Measurements from ENCODE around the gene SORCS3.

SORCS3 gene

DNA sequence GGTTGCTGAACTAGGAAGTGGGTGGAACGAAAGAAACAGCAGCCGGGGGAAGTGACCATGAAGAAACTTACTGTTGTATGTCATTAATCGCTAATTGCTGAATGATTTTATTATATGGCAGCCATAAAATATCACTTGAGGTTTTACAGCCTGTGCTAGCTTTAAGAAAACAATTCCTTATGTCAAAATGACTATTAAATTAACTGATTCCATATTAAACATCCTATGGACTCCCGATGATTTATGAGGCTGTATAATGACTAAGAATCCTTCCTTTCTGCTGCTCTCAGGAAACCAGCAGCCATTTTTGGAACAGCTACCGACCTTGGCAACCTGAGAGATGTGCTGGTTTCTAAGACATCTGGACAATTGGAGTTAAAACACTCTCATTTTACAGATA, 421.9 kb downstream of the SORCS3 start:
- no peak overlapping the region for H3K4me3 ChIP-seq (replicated peaks; ENCODE audit: insufficient read depth, low read length)
- TF ChIP-seq SPI1 (IDR thresholded peaks at IDR 0.05; ENCODE audit: borderline replicate concordance, low read depth) = no peak
- no peak for TF ChIP-seq POLR2AphosphoS5 (IDR thresholded peaks at IDR 0.05; ENCODE audit: low read depth)
- TF ChIP-seq, protein P1, sequence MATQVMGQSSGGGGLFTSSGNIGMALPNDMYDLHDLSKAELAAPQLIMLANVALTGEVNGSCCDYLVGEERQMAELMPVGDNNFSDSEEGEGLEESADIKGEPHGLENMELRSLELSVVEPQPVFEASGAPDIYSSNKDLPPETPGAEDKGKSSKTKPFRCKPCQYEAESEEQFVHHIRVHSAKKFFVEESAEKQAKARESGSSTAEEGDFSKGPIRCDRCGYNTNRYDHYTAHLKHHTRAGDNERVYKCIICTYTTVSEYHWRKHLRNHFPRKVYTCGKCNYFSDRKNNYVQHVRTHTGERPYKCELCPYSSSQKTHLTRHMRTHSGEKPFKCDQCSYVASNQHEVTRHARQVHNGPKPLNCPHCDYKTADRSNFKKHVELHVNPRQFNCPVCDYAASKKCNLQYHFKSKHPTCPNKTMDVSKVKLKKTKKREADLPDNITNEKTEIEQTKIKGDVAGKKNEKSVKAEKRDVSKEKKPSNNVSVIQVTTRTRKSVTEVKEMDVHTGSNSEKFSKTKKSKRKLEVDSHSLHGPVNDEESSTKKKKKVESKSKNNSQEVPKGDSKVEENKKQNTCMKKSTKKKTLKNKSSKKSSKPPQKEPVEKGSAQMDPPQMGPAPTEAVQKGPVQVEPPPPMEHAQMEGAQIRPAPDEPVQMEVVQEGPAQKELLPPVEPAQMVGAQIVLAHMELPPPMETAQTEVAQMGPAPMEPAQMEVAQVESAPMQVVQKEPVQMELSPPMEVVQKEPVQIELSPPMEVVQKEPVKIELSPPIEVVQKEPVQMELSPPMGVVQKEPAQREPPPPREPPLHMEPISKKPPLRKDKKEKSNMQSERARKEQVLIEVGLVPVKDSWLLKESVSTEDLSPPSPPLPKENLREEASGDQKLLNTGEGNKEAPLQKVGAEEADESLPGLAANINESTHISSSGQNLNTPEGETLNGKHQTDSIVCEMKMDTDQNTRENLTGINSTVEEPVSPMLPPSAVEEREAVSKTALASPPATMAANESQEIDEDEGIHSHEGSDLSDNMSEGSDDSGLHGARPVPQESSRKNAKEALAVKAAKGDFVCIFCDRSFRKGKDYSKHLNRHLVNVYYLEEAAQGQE (IDR thresholded peaks at IDR 0.05; ENCODE audit: insufficient replicate concordance, low read depth) = no peak
- TF ChIP-seq GABPA (IDR thresholded peaks at IDR 0.05; ENCODE audit: low read depth) = no peak
- TF ChIP-seq, protein P2, sequence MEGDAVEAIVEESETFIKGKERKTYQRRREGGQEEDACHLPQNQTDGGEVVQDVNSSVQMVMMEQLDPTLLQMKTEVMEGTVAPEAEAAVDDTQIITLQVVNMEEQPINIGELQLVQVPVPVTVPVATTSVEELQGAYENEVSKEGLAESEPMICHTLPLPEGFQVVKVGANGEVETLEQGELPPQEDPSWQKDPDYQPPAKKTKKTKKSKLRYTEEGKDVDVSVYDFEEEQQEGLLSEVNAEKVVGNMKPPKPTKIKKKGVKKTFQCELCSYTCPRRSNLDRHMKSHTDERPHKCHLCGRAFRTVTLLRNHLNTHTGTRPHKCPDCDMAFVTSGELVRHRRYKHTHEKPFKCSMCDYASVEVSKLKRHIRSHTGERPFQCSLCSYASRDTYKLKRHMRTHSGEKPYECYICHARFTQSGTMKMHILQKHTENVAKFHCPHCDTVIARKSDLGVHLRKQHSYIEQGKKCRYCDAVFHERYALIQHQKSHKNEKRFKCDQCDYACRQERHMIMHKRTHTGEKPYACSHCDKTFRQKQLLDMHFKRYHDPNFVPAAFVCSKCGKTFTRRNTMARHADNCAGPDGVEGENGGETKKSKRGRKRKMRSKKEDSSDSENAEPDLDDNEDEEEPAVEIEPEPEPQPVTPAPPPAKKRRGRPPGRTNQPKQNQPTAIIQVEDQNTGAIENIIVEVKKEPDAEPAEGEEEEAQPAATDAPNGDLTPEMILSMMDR (IDR thresholded peaks at IDR 0.05; ENCODE audit: insufficient read depth, low read length) = no peak
- H3K27me3 ChIP-seq (ENCODE audit: insufficient read depth, poor library complexity, severe bottlenecking) = peaks cover 3% of the 10 kb centered on the region
- H3K27ac ChIP-seq (replicated peaks) = no peak overlapping the region
- no peak for DNase-seq (ENCODE audit: low read depth in 1 of 2, low spot score in 1 of 2)

DNA sequence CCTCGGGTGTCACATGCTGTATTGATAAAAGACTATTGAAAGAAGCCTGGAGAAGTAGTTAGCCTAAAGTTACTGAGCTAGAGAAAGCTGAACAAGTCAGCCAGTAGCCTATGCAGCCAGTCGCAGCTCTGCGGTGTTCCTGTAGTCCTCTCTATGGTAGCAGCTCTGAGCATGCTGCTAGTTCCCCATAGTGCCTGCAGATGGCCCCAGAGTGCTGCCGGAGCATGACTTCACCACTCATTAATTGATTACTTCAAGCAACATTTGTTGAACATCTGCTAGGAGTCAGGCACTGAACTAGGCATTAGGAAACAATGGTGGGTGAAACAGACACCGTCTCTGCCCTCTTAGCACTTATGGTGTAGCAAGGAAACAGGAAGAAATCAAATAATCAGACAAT, 422.7 kb downstream of the SORCS3 start:
- Histone ChIP-seq H3K4me3 (replicated peaks; ENCODE audit: insufficient read depth, low read length) (no peak overlapping the region), H3K27ac (replicated peaks) (no peak overlapping the region), H3K27me3 (ENCODE audit: insufficient read depth, poor library complexity, severe bottlenecking) (peaks cover 3% of the 10 kb centered on the region)
- TF ChIP-seq, protein P2 (IDR thresholded peaks at IDR 0.05; ENCODE audit: insufficient read depth, low read length) = peak; percentile 68
- TF ChIP-seq POLR2AphosphoS5 (IDR thresholded peaks at IDR 0.05; ENCODE audit: low read depth) = no peak
- peak in 1 of 2 experiments; percentile 25 for DNase-seq (ENCODE audit: low read depth in 1 of 2, low spot score in 1 of 2)

DNA sequence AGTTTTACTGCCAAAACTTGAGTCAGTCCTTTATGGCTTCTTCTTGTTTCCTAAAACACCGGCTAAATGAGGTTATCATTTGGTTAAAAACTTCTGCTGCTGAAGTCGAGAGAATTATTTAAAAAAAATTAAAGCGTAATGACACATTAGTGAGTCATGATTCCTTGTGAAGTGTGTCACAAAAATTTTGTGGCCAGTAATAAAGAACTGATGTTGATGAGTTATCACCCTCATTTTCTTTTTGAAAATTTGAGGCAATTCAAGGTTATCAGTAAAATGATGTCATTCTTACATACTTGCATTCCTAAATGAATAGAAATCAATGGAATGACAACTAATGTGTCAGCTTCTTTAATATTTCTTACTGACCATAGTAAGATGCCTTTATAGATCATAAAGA, 427.4 kb downstream of the SORCS3 start:
- DNase-seq (ENCODE audit: low read depth in 1 of 2, low spot score in 1 of 2) = no peak
- Histone ChIP-seq H3K27ac (replicated peaks) (no peak overlapping the region), H3K27me3 (ENCODE audit: insufficient read depth, poor library complexity, severe bottlenecking) (peaks cover 2% of the 10 kb centered on the region), H3K4me3 (replicated peaks; ENCODE audit: insufficient read depth, low read length) (no peak overlapping the region)
- TF ChIP-seq POLR2AphosphoS5 (IDR thresholded peaks at IDR 0.05; ENCODE audit: low read depth) = no peak
- TF ChIP-seq, protein P1 (IDR thresholded peaks at IDR 0.05; ENCODE audit: insufficient replicate concordance, low read depth) = no peak
- no peak for TF ChIP-seq SPI1 (IDR thresholded peaks at IDR 0.05; ENCODE audit: borderline replicate concordance, low read depth)
- TF ChIP-seq, protein P2 (IDR thresholded peaks at IDR 0.05; ENCODE audit: insufficient read depth, low read length) = no peak
- TF ChIP-seq GABPA (IDR thresholded peaks at IDR 0.05; ENCODE audit: low read depth) = no peak

DNA sequence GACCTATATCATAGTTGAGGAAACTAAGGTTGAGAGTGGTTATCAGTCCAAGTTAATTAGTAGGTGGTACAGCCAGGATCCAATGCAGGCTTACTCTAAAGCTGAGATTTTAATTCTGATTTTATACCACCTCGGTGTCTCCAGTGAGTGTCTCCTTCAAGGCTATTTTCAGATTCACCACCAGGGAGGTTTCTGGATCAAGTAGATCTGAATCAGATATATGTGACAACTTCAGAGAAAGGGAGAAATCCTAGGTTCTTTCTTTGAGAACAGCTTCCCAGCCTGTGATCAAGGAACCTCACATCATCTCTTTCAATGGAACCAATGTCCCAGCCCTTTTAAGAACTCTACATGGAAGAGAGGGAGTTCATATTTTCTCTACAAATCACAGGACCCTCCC, 429.2 kb downstream of the SORCS3 start:
- no peak for DNase-seq (ENCODE audit: low read depth in 1 of 2, low spot score in 1 of 2)
- TF ChIP-seq SPI1 (IDR thresholded peaks at IDR 0.05; ENCODE audit: borderline replicate concordance, low read depth) (no peak), POLR2AphosphoS5 (IDR thresholded peaks at IDR 0.05; ENCODE audit: low read depth) (no peak), GABPA (IDR thresholded peaks at IDR 0.05; ENCODE audit: low read depth) (no peak)
- TF ChIP-seq, protein P2 (IDR thresholded peaks at IDR 0.05; ENCODE audit: insufficient read depth, low read length) = no peak
- TF ChIP-seq, protein P1 (IDR thresholded peaks at IDR 0.05; ENCODE audit: insufficient replicate concordance, low read depth) = no peak

More for the DNA sequence above, 429.2 kb downstream of the SORCS3 start:
- peaks cover 2% of the 10 kb centered on the region for H3K27me3 ChIP-seq (ENCODE audit: insufficient read depth, poor library complexity, severe bottlenecking)
- no peak overlapping the region for H3K4me3 ChIP-seq (replicated peaks; ENCODE audit: insufficient read depth, low read length)
- H3K27ac ChIP-seq (replicated peaks) = no peak overlapping the region

Measured in HL-60 (cell line).